ENCODE data around the gene ZNF732. TPM values are rescaled to one million over a fixed set of nuclear protein-coding genes. Genes with fewer than 3 reads are reported as not detected.
A peak's percentile ranks its signal among the peaks of the same experiment; 100 is the strongest.
"Not testable (repeated sequence)": the region's sequence is repeated elsewhere in the genome, so short reads cannot be mapped to it uniquely, and the experiment has no call there.

The ZNF732 gene
- total and polyA plus RNA-seq, 12 donors, result 0.12 to 0.19 (median 0.15) TPM; not detected in 9

- H3K4me1 ChIP-seq, result no peaks in the 10 kb centered on the region
- intact Hi-C loops (cut with DNase I), result loop anchor here in 1 of 10 donors (10.0 kb wide), 1 partner anchor 84 kb away; no protein-coding TSS in a partner anchor
- no peaks in the 10 kb centered on the region for H3K36me3 ChIP-seq
- no peak overlapping the region for H3K27ac ChIP-seq
- no peak for DNase-seq
- no peaks in the 10 kb centered on the region for H3K27me3 ChIP-seq
- WGBS, 2 donors, result 91 to 96% methylated on average over 8 of the region's 8 CpGs
- no peak for TF ChIP-seq CTCF (IDR thresholded peaks at IDR 0.05)
- ATAC-seq, result no peak
- H3K9me3 ChIP-seq, result peaks cover 0 to 90% (median 0%) of the 10 kb centered on the region in 11 donors
- no peak overlapping the region for H3K4me3 ChIP-seq
Observed at GRCh38 chr4:328729-329128, 23.5 kb upstream of the ZNF732 start.

GRCh38 chr4:314296-314903 lies 9.1 kb upstream of the ZNF732 start:
- Histone ChIP-seq H3K4me1 (no peaks in the 10 kb centered on the region), H3K4me3 (no peak overlapping the region), H3K27ac (no peak overlapping the region), H3K27me3 (no peaks in the 10 kb centered on the region), H3K36me3 (no peaks in the 10 kb centered on the region), H3K9me3 (peaks cover 0 to 63% (median 0%) of the 10 kb centered on the region in 11 donors)
- intact Hi-C loops (cut with DNase I), result no loop called here
- ATAC-seq (no peak), DNase-seq (no peak)
- no peak for TF ChIP-seq CTCF (IDR thresholded peaks at IDR 0.05)
- 77 to 89% methylated on average over 1 of the region's 1 CpG for WGBS, 2 donors

DNA sequence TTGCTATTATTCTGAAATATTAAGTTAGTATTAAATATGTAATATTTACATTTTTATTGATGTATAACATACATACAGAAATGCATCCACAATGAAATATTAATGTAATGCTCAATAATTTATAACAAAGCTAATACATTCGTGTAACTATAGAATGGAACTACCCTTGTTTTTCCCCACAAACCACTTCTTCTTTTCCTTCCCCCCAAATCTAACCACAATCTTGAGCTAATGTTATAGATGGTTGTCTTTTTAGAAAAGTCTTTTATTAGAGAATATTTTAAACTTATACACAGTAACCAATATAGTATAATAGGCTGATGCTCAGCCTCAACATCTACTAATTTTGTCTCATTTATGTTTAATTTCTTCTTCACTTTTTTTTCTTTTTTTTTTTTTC lies 4.5 kb upstream of the ZNF732 start:
- TF ChIP-seq CTCF (IDR thresholded peaks at IDR 0.05), result no peak
- WGBS, 2 donors, result 84 to 95% methylated on average over 1 of the region's 1 CpG
- DNase-seq (no peak), ATAC-seq (no peak)
- Histone ChIP-seq H3K4me3 (no peak overlapping the region), H3K4me1 (peaks cover 0 to 9% (median 4%) of the 10 kb centered on the region in 9 donors), H3K27ac (no peak overlapping the region), H3K9me3 (peaks cover 0 to 60% (median 0%) of the 10 kb centered on the region in 11 donors), H3K36me3 (no peaks in the 10 kb centered on the region), H3K27me3 (peaks cover 0 to 15% (median 7%) of the 10 kb centered on the region in 7 donors)
- intact Hi-C loops (cut with DNase I), result no loop called here

GRCh38 chr4:306551-306961 lies 1.3 kb upstream of the ZNF732 start:
- no peak for ATAC-seq
- H3K4me1 ChIP-seq, result peaks cover 0 to 16% (median 7%) of the 10 kb centered on the region in 9 donors
- H3K9me3 ChIP-seq, result peaks cover 0 to 52% (median 0%) of the 10 kb centered on the region in 11 donors
- WGBS, 2 donors, result 86 to 91% methylated on average over 3 of the region's 3 CpGs
- no peaks in the 10 kb centered on the region for H3K36me3 ChIP-seq
- H3K27me3 ChIP-seq, result peaks cover 0 to 24% (median 14%) of the 10 kb centered on the region in 7 donors
- intact Hi-C loops (cut with DNase I), result no loop called here
- H3K4me3 ChIP-seq, result no peak overlapping the region
- no peak overlapping the region for H3K27ac ChIP-seq
- TF ChIP-seq CTCF (IDR thresholded peaks at IDR 0.05), result no peak
- DNase-seq, result no peak

DNA sequence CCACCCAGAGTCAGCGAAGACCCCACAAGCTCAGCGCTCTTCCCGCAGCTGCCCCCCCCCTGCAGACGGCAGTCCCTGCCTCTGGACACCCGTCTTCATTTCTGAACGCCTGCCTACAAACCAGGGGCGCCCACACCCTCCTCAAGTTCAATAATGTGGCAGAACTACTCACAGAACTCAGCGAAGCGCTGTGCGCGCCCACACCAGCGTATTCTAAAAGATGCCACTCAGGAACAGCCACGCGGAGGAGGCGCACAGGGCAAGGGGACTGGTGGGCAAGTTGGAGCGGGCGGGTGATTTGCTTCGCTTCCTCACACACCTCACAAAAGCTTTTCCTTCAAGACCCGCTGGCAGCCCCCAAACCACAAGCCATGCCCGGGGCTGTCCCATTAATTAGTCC lies 758 bp downstream of the ZNF732 start:
- 3 to 7% methylated on average over 20 of the region's 20 CpGs for WGBS, 2 donors

More for the DNA sequence above, 758 bp downstream of the ZNF732 start:
- Histone ChIP-seq H3K27me3 (peaks cover 0 to 24% (median 14%) of the 10 kb centered on the region in 7 donors), H3K4me3 (peak overlapping the region in 9 of 10 donors; percentile 13 to 59 (median 52)), H3K4me1 (peaks cover 0 to 16% (median 7%) of the 10 kb centered on the region in 9 donors), H3K9me3 (peaks cover 0 to 51% (median 0%) of the 10 kb centered on the region in 11 donors)
- H3K27ac ChIP-seq; H3K36me3 ChIP-seq; DNase-seq; intact Hi-C loops (cut with DNase I); ATAC-seq: not testable (repeated sequence)
